ENCODE measurements around the gene ASF1B. TPM values are rescaled to one million over a fixed set of nuclear protein-coding genes. Genes with fewer than 3 reads are reported as not detected.

Gene ASF1B
- total RNA-seq, 2 donors from 2014 or later, result 62.6 to 73.7 TPM

GRCh38 chr19:14113762-14114414 is 22.5 kb downstream of the ASF1B start:
- no peaks in the 10 kb centered on the region for H3K36me3 Mint-ChIP-seq (ENCODE audit: low read depth)
- H3K27me3 Mint-ChIP-seq, result no peaks in the 10 kb centered on the region
- H3K4me3 Mint-ChIP-seq, result no peak overlapping the region
- no peak overlapping the region for H3K27ac Mint-ChIP-seq
- no peaks in the 10 kb centered on the region for H3K9me3 Mint-ChIP-seq
- H3K4me1 Mint-ChIP-seq, result peaks cover 24% of the 10 kb centered on the region
- no peak for ATAC-seq (replicated peaks)

- Mint-ChIP-seq H3K4me1 (peaks cover 19% of the 10 kb centered on the region), H3K9me3 (no peaks in the 10 kb centered on the region), H3K27ac (no peak overlapping the region), H3K36me3 (ENCODE audit: low read depth) (peaks cover 5% of the 10 kb centered on the region), H3K4me3 (no peak overlapping the region), H3K27me3 (no peaks in the 10 kb centered on the region)
- no peak for ATAC-seq (replicated peaks)
Measured at GRCh38 chr19:14112809-14113385, 23.5 kb downstream of the ASF1B start.

GRCh38 chr19:14112051-14112808 is 24.2 kb downstream of the ASF1B start:
- H3K27ac Mint-ChIP-seq, result no peak overlapping the region
- peaks cover 6% of the 10 kb centered on the region for H3K36me3 Mint-ChIP-seq (ENCODE audit: low read depth)
- H3K4me3 Mint-ChIP-seq, result no peak overlapping the region
- no peaks in the 10 kb centered on the region for H3K27me3 Mint-ChIP-seq
- no peak for ATAC-seq (replicated peaks)
- peaks cover 19% of the 10 kb centered on the region for H3K4me1 Mint-ChIP-seq
- H3K9me3 Mint-ChIP-seq, result no peaks in the 10 kb centered on the region

GRCh38 chr19:14111486-14111885 is 24.9 kb downstream of the ASF1B start:
- Mint-ChIP-seq H3K27me3 (no peaks in the 10 kb centered on the region), H3K9me3 (no peaks in the 10 kb centered on the region), H3K4me1 (peaks cover 16% of the 10 kb centered on the region), H3K36me3 (ENCODE audit: low read depth) (peaks cover 6% of the 10 kb centered on the region), H3K27ac (no peak overlapping the region), H3K4me3 (no peak overlapping the region)
- no peak for ATAC-seq (replicated peaks)

- peaks cover 6% of the 10 kb centered on the region for H3K36me3 Mint-ChIP-seq (ENCODE audit: low read depth)
- H3K9me3 Mint-ChIP-seq, result no peaks in the 10 kb centered on the region
- no peak overlapping the region for H3K27ac Mint-ChIP-seq
- no peaks in the 10 kb centered on the region for H3K27me3 Mint-ChIP-seq
- ATAC-seq (replicated peaks), result no peak
- no peak overlapping the region for H3K4me3 Mint-ChIP-seq
- H3K4me1 Mint-ChIP-seq, result peaks cover 7% of the 10 kb centered on the region
Measured at GRCh38 chr19:14110650-14111049, 25.7 kb downstream of the ASF1B start.

GRCh38 chr19:14107581-14108461 is 28.6 kb downstream of the ASF1B start:
- H3K36me3 Mint-ChIP-seq (ENCODE audit: low read depth), result peaks cover 12% of the 10 kb centered on the region
- no peaks in the 10 kb centered on the region for H3K4me1 Mint-ChIP-seq
- H3K27ac Mint-ChIP-seq, result no peak overlapping the region
- no peak for ATAC-seq (replicated peaks)
- H3K4me3 Mint-ChIP-seq, result no peak overlapping the region
- no peaks in the 10 kb centered on the region for H3K27me3 Mint-ChIP-seq
- no peaks in the 10 kb centered on the region for H3K9me3 Mint-ChIP-seq

- Mint-ChIP-seq H3K27me3 (no peaks in the 10 kb centered on the region), H3K4me3 (no peak overlapping the region), H3K9me3 (no peaks in the 10 kb centered on the region), H3K4me1 (no peaks in the 10 kb centered on the region), H3K36me3 (ENCODE audit: low read depth) (peaks cover 12% of the 10 kb centered on the region), H3K27ac (no peak overlapping the region)
- ATAC-seq (replicated peaks), result no peak
Measured at GRCh38 chr19:14106840-14107239, 29.5 kb downstream of the ASF1B start.

GRCh38 chr19:14105680-14106079 is 30.7 kb downstream of the ASF1B start:
- Mint-ChIP-seq H3K4me3 (no peak overlapping the region), H3K4me1 (no peaks in the 10 kb centered on the region), H3K27me3 (no peaks in the 10 kb centered on the region), H3K27ac (no peak overlapping the region), H3K36me3 (ENCODE audit: low read depth) (peaks cover 15% of the 10 kb centered on the region), H3K9me3 (no peaks in the 10 kb centered on the region)
- no peak for ATAC-seq (replicated peaks)

- no peaks in the 10 kb centered on the region for H3K9me3 Mint-ChIP-seq
- peaks cover 18% of the 10 kb centered on the region for H3K36me3 Mint-ChIP-seq (ENCODE audit: low read depth)
- no peak overlapping the region for H3K27ac Mint-ChIP-seq
- no peaks in the 10 kb centered on the region for H3K4me1 Mint-ChIP-seq
- no peaks in the 10 kb centered on the region for H3K27me3 Mint-ChIP-seq
- no peak for ATAC-seq (replicated peaks)
- no peak overlapping the region for H3K4me3 Mint-ChIP-seq
Measured at GRCh38 chr19:14103310-14103709, 33.1 kb downstream of the ASF1B start.

GRCh38 chr19:14102756-14103155 is 33.6 kb downstream of the ASF1B start:
- no peaks in the 10 kb centered on the region for H3K27me3 Mint-ChIP-seq
- H3K27ac Mint-ChIP-seq, result no peak overlapping the region
- H3K4me3 Mint-ChIP-seq, result no peak overlapping the region
- no peaks in the 10 kb centered on the region for H3K4me1 Mint-ChIP-seq
- H3K36me3 Mint-ChIP-seq (ENCODE audit: low read depth), result peaks cover 19% of the 10 kb centered on the region
- no peak for ATAC-seq (replicated peaks)
- H3K9me3 Mint-ChIP-seq, result no peaks in the 10 kb centered on the region

- Mint-ChIP-seq H3K4me3 (no peak overlapping the region), H3K36me3 (ENCODE audit: low read depth) (peaks cover 23% of the 10 kb centered on the region), H3K27me3 (no peaks in the 10 kb centered on the region), H3K4me1 (no peaks in the 10 kb centered on the region), H3K9me3 (no peaks in the 10 kb centered on the region), H3K27ac (no peak overlapping the region)
- no peak for ATAC-seq (replicated peaks)
Measured at GRCh38 chr19:14102102-14102696, 34.2 kb downstream of the ASF1B start.

GRCh38 chr19:14101003-14101545 is 35.3 kb downstream of the ASF1B start:
- Mint-ChIP-seq H3K4me3 (no peak overlapping the region), H3K9me3 (no peaks in the 10 kb centered on the region), H3K27ac (no peak overlapping the region), H3K4me1 (no peaks in the 10 kb centered on the region), H3K27me3 (no peaks in the 10 kb centered on the region), H3K36me3 (ENCODE audit: low read depth) (peaks cover 31% of the 10 kb centered on the region)
- ATAC-seq (replicated peaks), result no peak

- no peak for ATAC-seq (replicated peaks)
- Mint-ChIP-seq H3K4me1 (peaks cover 4% of the 10 kb centered on the region), H3K27me3 (no peaks in the 10 kb centered on the region), H3K9me3 (no peaks in the 10 kb centered on the region), H3K27ac (no peak overlapping the region), H3K36me3 (ENCODE audit: low read depth) (peaks cover 25% of the 10 kb centered on the region), H3K4me3 (no peak overlapping the region)
Measured at GRCh38 chr19:14097532-14098151, 38.7 kb downstream of the ASF1B start.

Measured in activated T-helper 17 cell treated with anti-CD3 and anti-CD28 coated beads, Interleukin-2, amount 50 U/mL, for 72 hours (primary cell).